Small intestine (tissue), 7 donors: Measurements from ENCODE around the gene ACSL3. TPM values are rescaled to one million over a fixed set of nuclear protein-coding genes. Genes with fewer than 3 reads are reported as not detected.

Source experiments
- DNase-seq, 2 donors: peaks; one replicate each; pipeline versions ENCODE4 v3.0.0 to v3.0.0-alpha.2; 2013
- FAIRE-seq: peaks from 2 replicates; lab custom pipeline; 2012; peaks lifted over from hg19 to GRCh38; lab: Jason Lieb, UNC
- H3K27ac ChIP-seq, 3 donors: one replicate each; pipeline ENCODE4 v1.5.1; 2013; ENCODE audit warnings: low read length in 2 of 3, mild to moderate bottlenecking in 2 of 3, control low read depth in 1 of 3, inconsistent platforms in 1 of 3, low read depth in 1 of 3, moderate library complexity in 1 of 3
- H3K27me3 ChIP-seq, 3 donors: one replicate each; pipeline ENCODE4 v1.6.1; 2013; ENCODE audit warnings: low read length in 3 of 3, inconsistent platforms in 1 of 3; ENCODE audit not compliant: control insufficient read depth in 3 of 3, insufficient read depth in 3 of 3
- H3K36me3 ChIP-seq, 3 donors: one replicate each; pipeline ENCODE4 v1.6.1; 2013; ENCODE audit warnings: low read length in 3 of 3, inconsistent platforms in 1 of 3, low read depth in 1 of 3, mild to moderate bottlenecking in 1 of 3, moderate library complexity in 1 of 3; ENCODE audit not compliant: control insufficient read depth in 3 of 3, insufficient read depth in 2 of 3
- H3K4me1 ChIP-seq, 3 donors: one replicate each; pipeline ENCODE4 v1.6.1; 2013; ENCODE audit warnings: low read length in 2 of 3, inconsistent platforms in 1 of 3, low read depth in 1 of 3, mild to moderate bottlenecking in 1 of 3, moderate library complexity in 1 of 3; ENCODE audit not compliant: control insufficient read depth in 3 of 3, insufficient read depth in 2 of 3
- H3K4me3 ChIP-seq, 3 donors: one replicate each; pipeline ENCODE4 v1.5.1; 2013; ENCODE audit warnings: low read length in 3 of 3, control low read depth in 1 of 3, inconsistent platforms in 1 of 3, low read depth in 1 of 3, mild to moderate bottlenecking in 1 of 3, moderate library complexity in 1 of 3
- H3K9me3 ChIP-seq, 2 donors: one replicate each; pipeline ENCODE4 v1.6.1; 2013; ENCODE audit warnings: low read depth in 1 of 2, low read length in 1 of 2; ENCODE audit not compliant: control insufficient read depth in 2 of 2, insufficient read depth in 1 of 2
- WGBS, 3 donors: extraction: QIAGEN DNeasy Blood & Tissue Kit; methylation state at CpG; one replicate each; pipeline ENCODE4 v1.1.7; 2013; 5-methylcytosine and 5-hydroxymethylcytosine counted together
- polyA plus RNA-seq, 4 donors: library from polyadenylated mRNA; stranded (reverse) in 3 of 4; unstranded in 1 of 4; fragments of 200-250 nt in 3 of 4; fragments of 120-200 nt in 1 of 4; gene quantifications; one replicate each; pipeline versions ENCODE4 v1.2.1 to v1.2.3, GENCODE V29; 2013
- donor health status: healthy with polysubstance abuse.
- donor health status: control.
- donor health status: control.
- donor health status: Bipolar disorder and iron deficiency.
- donor health status: healthy.

ACSL3 gene
- polyA plus RNA-seq, 4 donors: 6.0 to 34.0 (median 21.2) TPM

DNA sequence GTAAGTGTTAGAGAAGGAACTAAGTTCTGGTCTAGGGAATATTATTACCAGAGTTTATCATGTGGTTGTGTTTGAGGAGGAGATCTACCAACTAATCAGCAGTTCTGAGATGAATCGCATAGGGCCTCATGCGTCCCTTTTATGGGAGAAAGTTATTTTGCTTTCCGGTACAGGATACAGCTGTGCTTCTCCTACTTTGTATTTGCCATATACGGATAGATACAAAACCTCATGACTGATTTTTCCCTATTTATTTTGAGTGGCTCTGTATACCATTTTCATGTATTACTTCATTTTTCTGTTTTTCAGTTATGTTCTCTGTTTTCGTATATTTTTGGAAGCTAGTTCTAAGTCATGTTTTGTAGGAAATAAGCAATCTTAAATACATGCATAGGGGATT is 66.8 kb downstream of the ACSL3 start:
- Histone ChIP-seq H3K36me3 (peaks cover 6 to 19% (median 16%) of the 10 kb centered on the region in 3 donors), H3K9me3 (no peaks in the 10 kb centered on the region), H3K4me3 (no peak overlapping the region), H3K27me3 (no peaks in the 10 kb centered on the region), H3K27ac (no peak overlapping the region), H3K4me1 (no peaks in the 10 kb centered on the region)
- WGBS, 3 donors: 82 to 94% (median 89%) methylated on average over 5 of the region's 5 CpGs
- FAIRE-seq (peak; percentile 64), DNase-seq (no peak)

DNA sequence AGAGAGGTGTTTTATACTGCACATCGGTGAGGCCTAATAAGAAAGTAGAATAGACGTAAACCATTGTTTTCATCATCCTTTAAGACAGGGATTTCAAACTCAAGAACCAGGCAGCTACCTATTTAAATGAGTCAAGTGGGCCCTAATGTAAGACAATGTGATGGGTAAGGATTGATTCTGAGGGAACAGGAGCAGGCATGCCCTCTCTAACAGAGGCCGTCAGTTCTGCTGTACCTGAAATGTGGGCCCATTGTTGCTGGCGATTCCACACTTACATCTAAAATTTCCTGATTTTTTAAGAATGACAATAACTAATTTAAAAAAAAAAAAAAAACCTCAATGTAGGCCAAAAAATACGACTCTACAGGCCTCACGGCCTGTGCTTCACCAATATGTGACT is 67.5 kb downstream of the ACSL3 start:
- 97 to 99% (median 98%) methylated on average over 6 of the region's 6 CpGs for WGBS, 3 donors
- no peak for FAIRE-seq

GRCh38 chr2:222930862-222931261 is 70.0 kb downstream of the ACSL3 start:
- FAIRE-seq (no peak), DNase-seq (no peak)
- no peaks in the 10 kb centered on the region for H3K4me1 ChIP-seq
- 91 to 96% (median 94%) methylated on average over 2 of the region's 2 CpGs for WGBS, 3 donors
- H3K9me3 ChIP-seq: no peaks in the 10 kb centered on the region
- no peak overlapping the region for H3K4me3 ChIP-seq
- H3K27me3 ChIP-seq: no peaks in the 10 kb centered on the region
- peaks cover 9 to 21% (median 17%) of the 10 kb centered on the region in 3 donors for H3K36me3 ChIP-seq
- H3K27ac ChIP-seq: no peak overlapping the region

More for the DNA sequence above, 67.5 kb downstream of the ACSL3 start:
- no peaks in the 10 kb centered on the region for H3K27me3 ChIP-seq
- no peak overlapping the region for H3K27ac ChIP-seq
- H3K4me3 ChIP-seq: no peak overlapping the region
- DNase-seq: no peak
- no peaks in the 10 kb centered on the region for H3K4me1 ChIP-seq
- no peaks in the 10 kb centered on the region for H3K9me3 ChIP-seq
- peaks cover 8 to 21% (median 19%) of the 10 kb centered on the region in 3 donors for H3K36me3 ChIP-seq

- no peaks in the 10 kb centered on the region for H3K4me1 ChIP-seq
- no peaks in the 10 kb centered on the region for H3K27me3 ChIP-seq
- no peak for DNase-seq
- no peak overlapping the region for H3K27ac ChIP-seq
- FAIRE-seq: no peak
- 96 to 100% (median 97%) methylated on average over 4 of the region's 4 CpGs for WGBS, 3 donors
- H3K4me3 ChIP-seq: no peak overlapping the region
- H3K9me3 ChIP-seq: peaks cover 0 to 2% of the 10 kb centered on the region in 2 donors
- H3K36me3 ChIP-seq: peaks cover 9 to 22% (median 18%) of the 10 kb centered on the region in 3 donors
Measured at GRCh38 chr2:222931659-222932058, 70.8 kb downstream of the ACSL3 start.

- Histone ChIP-seq H3K4me3 (no peak overlapping the region), H3K27ac (no peak overlapping the region), H3K27me3 (no peaks in the 10 kb centered on the region), H3K9me3 (peaks cover 0 to 4% of the 10 kb centered on the region in 2 donors), H3K4me1 (no peaks in the 10 kb centered on the region), H3K36me3 (peaks cover 6 to 24% (median 18%) of the 10 kb centered on the region in 3 donors)
- WGBS, 3 donors: 95 to 97% (median 96%) methylated on average over 3 of the region's 3 CpGs
- DNase-seq (no peak), FAIRE-seq (no peak)
Measured at GRCh38 chr2:222933458-222933857, 72.6 kb downstream of the ACSL3 start.

- H3K36me3 ChIP-seq: peaks cover 8 to 22% (median 15%) of the 10 kb centered on the region in 3 donors
- H3K4me1 ChIP-seq: no peaks in the 10 kb centered on the region
- FAIRE-seq: no peak
- 88 to 97% (median 92%) methylated on average over 4 of the region's 4 CpGs for WGBS, 3 donors
- peaks cover 0 to 8% of the 10 kb centered on the region in 2 donors for H3K9me3 ChIP-seq
- no peak overlapping the region for H3K27ac ChIP-seq
- no peaks in the 10 kb centered on the region for H3K27me3 ChIP-seq
- no peak overlapping the region for H3K4me3 ChIP-seq
- no peak for DNase-seq
Measured at GRCh38 chr2:222935688-222936298, 75.0 kb downstream of the ACSL3 start.

DNA sequence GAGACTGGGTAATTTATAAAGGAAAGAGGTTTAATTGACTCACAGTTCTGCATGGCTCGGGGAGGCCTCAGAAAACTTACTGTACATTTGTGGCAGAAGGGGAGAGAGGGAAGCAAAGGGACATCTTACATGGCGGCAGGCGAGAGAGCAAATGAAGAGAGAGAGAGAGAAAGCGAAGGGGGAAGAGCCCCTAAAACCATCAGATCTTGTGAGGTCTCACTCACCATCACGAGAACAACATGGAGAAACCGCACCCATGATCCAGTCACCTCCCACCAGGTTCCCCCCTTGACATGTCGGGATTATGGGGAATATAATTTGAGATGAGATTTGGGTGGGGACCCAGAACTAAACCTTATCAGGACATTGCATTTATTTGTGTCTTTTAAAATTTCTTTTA is 75.9 kb downstream of the ACSL3 start:
- DNase-seq (no peak), FAIRE-seq (no peak)
- H3K27me3 ChIP-seq: no peaks in the 10 kb centered on the region
- H3K27ac ChIP-seq: no peak overlapping the region
- no peak overlapping the region for H3K4me3 ChIP-seq
- peaks cover 8 to 19% (median 13%) of the 10 kb centered on the region in 3 donors for H3K36me3 ChIP-seq
- peaks cover 0 to 8% of the 10 kb centered on the region in 2 donors for H3K9me3 ChIP-seq
- H3K4me1 ChIP-seq: no peaks in the 10 kb centered on the region
- WGBS, 3 donors: 97 to 99% (median 98%) methylated on average over 7 of the region's 7 CpGs

DNA sequence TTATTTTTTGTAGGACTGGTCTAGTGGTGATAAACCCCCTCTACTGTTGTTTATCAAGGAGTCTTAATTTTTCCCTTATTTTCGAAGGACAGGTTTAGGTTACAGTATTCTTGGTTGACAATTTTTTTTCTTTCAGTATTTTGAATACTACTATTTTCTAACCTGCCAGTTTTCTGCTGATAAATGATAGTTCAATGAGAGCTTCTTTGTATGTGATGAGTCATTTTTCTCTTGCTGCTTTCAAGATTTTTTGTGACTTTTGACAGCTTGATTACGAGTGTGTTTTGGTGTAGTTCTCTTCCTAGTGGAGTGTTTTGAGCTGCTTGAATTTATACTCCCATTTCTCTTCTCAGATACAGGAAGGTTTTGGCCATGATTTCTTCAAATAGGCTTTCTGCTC is 77.5 kb downstream of the ACSL3 start:
- Histone ChIP-seq H3K4me1 (no peaks in the 10 kb centered on the region), H3K4me3 (no peak overlapping the region), H3K36me3 (peaks cover 3 to 13% (median 10%) of the 10 kb centered on the region in 3 donors), H3K9me3 (peaks cover 0 to 8% of the 10 kb centered on the region in 2 donors), H3K27ac (no peak overlapping the region), H3K27me3 (no peaks in the 10 kb centered on the region)
- 94 to 99% (median 98%) methylated on average over 2 of the region's 2 CpGs for WGBS, 3 donors
- DNase-seq (no peak), FAIRE-seq (no peak)
